KMS-11 (cell line): ENCODE data around the gene MYO1E.
A peak's percentile ranks its signal among the peaks of the same experiment; 100 is the strongest.

Source experiments
- H2AFZ ChIP-seq: fragments of 200-600 bp; sonication (generic); 2 replicates; pipeline ENCODE4 v1.6.1; 2016; ENCODE audit warnings: antibody characterized with exemption, mixed run types, low read depth
- H3K27ac ChIP-seq: fragments of 200-600 bp; sonication (generic); 2 replicates; pipeline ENCODE4 v1.6.1; 2016; ENCODE audit warnings: mild to moderate bottlenecking, mixed run types
- H3K27me3 ChIP-seq: fragments of 200-600 bp; sonication (generic); 2 replicates; pipeline ENCODE4 v1.6.1; 2017; ENCODE audit warnings: mild to moderate bottlenecking, low read depth, mixed run types, moderate library complexity; ENCODE audit not compliant: insufficient read depth
- H3K36me3 ChIP-seq: fragments of 200-600 bp; sonication (generic); 2 replicates; pipeline ENCODE4 v1.6.1; 2017; ENCODE audit warnings: mild to moderate bottlenecking, mixed run types; ENCODE audit not compliant: insufficient read depth
- H3K4me1 ChIP-seq: fragments of 200-600 bp; sonication (generic); 2 replicates; pipeline ENCODE4 v1.6.1; 2016; ENCODE audit warnings: mild to moderate bottlenecking, low read depth, mixed run types; ENCODE audit not compliant: poor library complexity, severe bottlenecking
- H3K4me2 ChIP-seq: fragments of 200-600 bp; sonication (generic); 2 replicates; pipeline ENCODE4 v1.7.0; 2016; ENCODE audit warnings: mild to moderate bottlenecking, mixed run types
- H3K4me3 ChIP-seq: fragments of 200-600 bp; sonication (generic); IDR thresholded peaks from 2 replicates; pipeline ENCODE4 v1.6.1; 2017; ENCODE audit warnings: low read depth, low read length, mixed read lengths; ENCODE audit not compliant: insufficient read depth
- H3K79me2 ChIP-seq: fragments of 200-600 bp; sonication (generic); 2 replicates; pipeline ENCODE4 v1.6.1; 2016; ENCODE audit warnings: low read depth, mixed run types; ENCODE audit not compliant: insufficient read depth
- H3K9ac ChIP-seq: fragments of 200-600 bp; sonication (generic); 2 replicates; pipeline ENCODE4 v1.6.1; 2016; ENCODE audit warnings: mild to moderate bottlenecking, mixed run types
- H4K20me1 ChIP-seq: fragments of 200-600 bp; sonication (generic); 2 replicates; pipeline ENCODE4 v1.6.1; 2016; ENCODE audit warnings: mild to moderate bottlenecking, mixed run types; ENCODE audit not compliant: insufficient read depth
- CTCF ChIP-seq: fragments of 200-600 bp; sonication (generic); conservative IDR thresholded peaks from 2 replicates; pipeline ENCODE4 v1.6.1; 2017; ENCODE audit warnings: low read depth, mild to moderate bottlenecking, antibody characterized with exemption, low read length, moderate library complexity, mixed read lengths

Gene MYO1E

GRCh38 chr15:59116141-59116540 is 256.5 kb downstream of the MYO1E start:
- H3K27me3 ChIP-seq, result no peaks in the 10 kb centered on the region
- H3K9ac ChIP-seq, result no peak overlapping the region
- H3K36me3 ChIP-seq, result peaks cover 13% of the 10 kb centered on the region; the same call in 1 of the 2 replicates
- no peak overlapping the region for H3K27ac ChIP-seq
- no peak overlapping the region for H2AFZ ChIP-seq
- H3K4me1 ChIP-seq, result no peaks in the 10 kb centered on the region
- no peak for TF ChIP-seq CTCF
- no peak overlapping the region for H3K4me2 ChIP-seq
- H3K79me2 ChIP-seq, result no peaks in the 10 kb centered on the region
- no peak overlapping the region for H3K4me3 ChIP-seq
- H4K20me1 ChIP-seq, result no peaks in the 10 kb centered on the region

- Histone ChIP-seq H3K4me1 (no peaks in the 10 kb centered on the region), H3K79me2 (no peaks in the 10 kb centered on the region), H3K27ac (no peak overlapping the region), H3K4me3 (no peak overlapping the region), H3K36me3 (peaks cover 13% of the 10 kb centered on the region; the same call in 1 of the 2 replicates), H3K9ac (no peak overlapping the region), H2AFZ (no peak overlapping the region), H4K20me1 (no peaks in the 10 kb centered on the region), H3K27me3 (no peaks in the 10 kb centered on the region), H3K4me2 (no peak overlapping the region)
- TF ChIP-seq CTCF, result no peak
Observed at GRCh38 chr15:59115047-59115446, 257.6 kb downstream of the MYO1E start.

GRCh38 chr15:59111251-59111650 is 261.4 kb downstream of the MYO1E start:
- H3K27me3 ChIP-seq, result no peaks in the 10 kb centered on the region
- H3K9ac ChIP-seq, result no peak overlapping the region
- H4K20me1 ChIP-seq, result no peaks in the 10 kb centered on the region
- peaks cover 9% of the 10 kb centered on the region for H3K4me1 ChIP-seq
- H3K4me2 ChIP-seq, result no peak overlapping the region
- no peak for TF ChIP-seq CTCF
- H3K36me3 ChIP-seq, result peaks cover 3% of the 10 kb centered on the region; the same call in 1 of the 2 replicates
- no peak overlapping the region for H3K27ac ChIP-seq
- H3K79me2 ChIP-seq, result peaks cover 14% of the 10 kb centered on the region; the same call in 1 of the 2 replicates
- H3K4me3 ChIP-seq, result no peak overlapping the region
- H2AFZ ChIP-seq, result no peak overlapping the region

- Histone ChIP-seq H3K4me2 (peak overlapping the region; percentile 84), H4K20me1 (no peaks in the 10 kb centered on the region), H3K4me3 (no peak overlapping the region), H3K36me3 (no peaks in the 10 kb centered on the region), H3K9ac (peak overlapping the region; percentile 85), H3K4me1 (peaks cover 18% of the 10 kb centered on the region), H2AFZ (peak overlapping the region; percentile 92), H3K79me2 (peaks cover 25% of the 10 kb centered on the region), H3K27ac (peak overlapping the region; percentile 75; the same call in 1 of the 2 replicates), H3K27me3 (no peaks in the 10 kb centered on the region)
- TF ChIP-seq CTCF, result no peak
Observed at GRCh38 chr15:59105854-59106253, 266.8 kb downstream of the MYO1E start.
